H1 (cell line): ENCODE measurements around the gene PACSIN2. TPM values are rescaled to one million over a fixed set of nuclear protein-coding genes. Genes with fewer than 3 reads are reported as not detected.

Experiments
- CTCF ChIA-PET: fragments of 300-600 bp; sonication (Branson Sonifier 250); formaldehyde crosslinking; loops from one replicate; lab custom pipeline; 2021; ENCODE audit not compliant: partially characterized antibody; lab: Charles Lee
- POLR2A ChIA-PET: fragments of 300-600 bp; sonication (Branson Sonifier 250); formaldehyde crosslinking; loops from one replicate; lab custom pipeline; 2021; ENCODE audit warnings: inconsistent platforms; ENCODE audit not compliant: partially characterized antibody; lab: Charles Lee
- DNase-seq, 2 experiments: peaks; one replicate each; pipeline versions ENCODE4 v3.0.0 to v3.0.0-alpha.2; 2010 to 2022; ENCODE audit warnings: low spot score in 2 of 2, low read depth in 1 of 2, mixed read lengths in 1 of 2
- FAIRE-seq: peaks from 2 replicates; lab custom pipeline; 2011; peaks lifted over from hg19 to GRCh38; lab: Jason Lieb, UNC
- H2AFZ ChIP-seq: 2 replicates; pipeline ENCODE4 v1.8.1; 2012; ENCODE audit warnings: low read length, inconsistent platforms
- H2AK5ac ChIP-seq: 2 replicates; pipeline ENCODE4 v1.6.1; 2013; ENCODE audit warnings: low read depth, low read length
- H2BK120ac ChIP-seq: replicated peaks from 2 replicates; pipeline ENCODE3; 2013; ENCODE audit warnings: low read depth, low read length, inconsistent platforms
- H2BK12ac ChIP-seq: 2 replicates; pipeline ENCODE4 v1.6.1; 2013; ENCODE audit warnings: low read depth, low read length
- H2BK15ac ChIP-seq: 2 replicates; pipeline ENCODE4 v1.6.1; 2013; ENCODE audit warnings: low read length
- H2BK20ac ChIP-seq: 2 replicates; pipeline ENCODE4 v1.6.1; 2013; ENCODE audit warnings: low read length
- H2BK5ac ChIP-seq: 2 replicates; pipeline ENCODE4 v1.6.1; 2013; ENCODE audit warnings: low read depth, low read length
- H3K14ac ChIP-seq: 2 replicates; pipeline ENCODE4 v1.6.1; 2013; ENCODE audit warnings: inconsistent platforms; ENCODE audit not compliant: insufficient read length
- H3K18ac ChIP-seq: 2 replicates; pipeline ENCODE4 v1.6.1; 2013; ENCODE audit warnings: low read length; ENCODE audit errors: extremely low read depth
- H3K23ac ChIP-seq: 2 replicates; pipeline ENCODE4 v1.6.1; 2013; ENCODE audit warnings: inconsistent platforms; ENCODE audit not compliant: insufficient read length
- H3K23me2 ChIP-seq: 2 replicates; pipeline ENCODE4 v1.6.1; 2013; ENCODE audit warnings: low read depth, low read length
- H3K27ac ChIP-seq: 2 replicates; pipeline ENCODE4 v1.6.1; 2011; ENCODE audit warnings: low read depth, low read length, inconsistent platforms
- H3K27me3 ChIP-seq, 4 experiments: replicated peaks in 1 of 4; 1 replicate in 1 of 4; 2 replicates in 3 of 4; pipeline versions ENCODE4 v1.6.1 to v1.8.1; 2011 to 2013; ENCODE audit warnings: low read length in 3 of 4, mild to moderate bottlenecking in 3 of 4, inconsistent platforms in 2 of 4, mixed read lengths in 2 of 4, moderate library complexity in 1 of 4; ENCODE audit not compliant: control insufficient read depth in 3 of 4, insufficient read depth in 3 of 4; ENCODE audit errors: extremely low read depth in 1 of 4
- H3K36me3 ChIP-seq, 4 experiments: 2 replicates each; pipeline versions ENCODE4 v1.6.1 to v1.8.1; 2011 to 2013; ENCODE audit warnings: mild to moderate bottlenecking in 4 of 4, low read length in 3 of 4, moderate library complexity in 2 of 4, control low read depth in 1 of 4, inconsistent platforms in 1 of 4; ENCODE audit not compliant: insufficient read depth in 4 of 4, control insufficient read depth in 2 of 4
- H3K4ac ChIP-seq: replicated peaks from 2 replicates; pipeline ENCODE3; 2013; ENCODE audit warnings: low read length, low read depth, mixed read lengths, inconsistent platforms; ENCODE audit not compliant: insufficient read length
- H3K4me1 ChIP-seq, 4 experiments: replicated peaks in 1 of 4; 1 replicate in 1 of 4; 2 replicates in 3 of 4; pipeline versions ENCODE4 v1.6.1 to v1.8.1; 2011 to 2013; ENCODE audit warnings: low read length in 3 of 4, inconsistent platforms in 2 of 4, mixed read lengths in 1 of 4; ENCODE audit not compliant: insufficient read depth in 4 of 4, control insufficient read depth in 3 of 4
- H3K4me2 ChIP-seq, 2 experiments: 2 replicates each; pipeline versions ENCODE4 v1.6.1 to v1.8.1; 2011 to 2013; ENCODE audit warnings: low read depth in 2 of 2, low read length in 2 of 2, control low read depth in 1 of 2, inconsistent platforms in 1 of 2, mild to moderate bottlenecking in 1 of 2; ENCODE audit not compliant: insufficient read depth in 1 of 2
- H3K4me3 ChIP-seq, 4 experiments: fragments of 200-600, 300-600 bp in 1 of 4; sonication (generic), shearing (Covaris generic), sonication (Bioruptor Twin) in 1 of 4; 2 replicates each; pipeline versions ENCODE4 v1.5.1 to v1.8.1; 2011 to 2016; ENCODE audit warnings: low read length in 4 of 4, low read depth in 3 of 4, control low read depth in 2 of 4, inconsistent platforms in 2 of 4, mild to moderate bottlenecking in 2 of 4, mixed read lengths in 1 of 4, moderate library complexity in 1 of 4; ENCODE audit not compliant: insufficient read depth in 2 of 4; ENCODE audit errors: extremely low read depth in 1 of 4
- H3K56ac ChIP-seq: replicated peaks from 2 replicates; pipeline ENCODE3; 2013; ENCODE audit warnings: low read depth, mild to moderate bottlenecking, mixed read lengths, low read length, inconsistent platforms; ENCODE audit not compliant: insufficient read length
- H3K79me1 ChIP-seq: 2 replicates; pipeline ENCODE4 v1.6.1; 2013; ENCODE audit warnings: low read depth, low read length, control low read depth
- H3K79me2 ChIP-seq, 2 experiments: 2 replicates each; pipeline versions ENCODE4 v1.6.1 to v1.8.1; 2012 to 2013; ENCODE audit warnings: low read length in 2 of 2, mild to moderate bottlenecking in 2 of 2, inconsistent platforms in 1 of 2; ENCODE audit not compliant: insufficient read depth in 2 of 2, control insufficient read depth in 1 of 2
- H3K9ac ChIP-seq, 4 experiments: replicated peaks in 1 of 4; 1 replicate in 1 of 4; 2 replicates in 3 of 4; pipeline versions ENCODE4 v1.6.1 to v1.8.1; 2011 to 2013; ENCODE audit warnings: low read depth in 3 of 4, low read length in 3 of 4, control low read depth in 2 of 4, mild to moderate bottlenecking in 2 of 4, moderate library complexity in 2 of 4, inconsistent platforms in 1 of 4; ENCODE audit errors: extremely low read depth in 1 of 4
- H3K9me3 ChIP-seq, 2 experiments: 2 replicates each; pipeline versions ENCODE4 v1.6.1 to v1.8.1; 2012 to 2013; ENCODE audit warnings: mild to moderate bottlenecking in 2 of 2, moderate library complexity in 2 of 2, control low read depth in 1 of 2, inconsistent platforms in 1 of 2, low read depth in 1 of 2, low read length in 1 of 2, mixed read lengths in 1 of 2; ENCODE audit not compliant: insufficient read depth in 2 of 2
- H4K20me1 ChIP-seq, 2 experiments: replicated peaks in 1 of 2; 2 replicates each; pipeline versions ENCODE3 to v1.8.1; 2011 to 2013; ENCODE audit warnings: inconsistent platforms in 2 of 2, low read length in 2 of 2, mild to moderate bottlenecking in 1 of 2; ENCODE audit not compliant: insufficient read depth in 2 of 2, control insufficient read depth in 1 of 2
- H4K5ac ChIP-seq: 2 replicates; pipeline ENCODE4 v1.6.1; 2013; ENCODE audit warnings: low read length, low read depth, mixed read lengths, inconsistent platforms; ENCODE audit not compliant: insufficient read length
- H4K8ac ChIP-seq: 2 replicates; pipeline ENCODE4 v1.8.0; 2013; ENCODE audit warnings: mild to moderate bottlenecking, moderate library complexity, low read length, inconsistent platforms; ENCODE audit not compliant: insufficient read depth; ENCODE audit errors: extremely low read depth
- H4K91ac ChIP-seq: replicated peaks from 2 replicates; pipeline ENCODE3; 2013; ENCODE audit warnings: low read length, mixed read lengths, inconsistent platforms; ENCODE audit not compliant: insufficient read length
- HDAC2 ChIP-seq, 2 experiments: fragments of 300-600 bp in 1 of 2; sonication (generic) in 1 of 2; IDR thresholded peaks; 2 replicates each; pipeline ENCODE4 v1.6.1; 2011 to 2012; ENCODE audit warnings: low read depth in 2 of 2, low read length in 2 of 2, mild to moderate bottlenecking in 2 of 2, moderate library complexity in 2 of 2, borderline replicate concordance in 1 of 2, inconsistent platforms in 1 of 2
- RNF2 ChIP-seq: fragments of 200-900, 300-1000 bp; sonication (generic); IDR thresholded peaks from 2 replicates; pipeline ENCODE4 v1.7.1; 2016; ENCODE audit warnings: borderline replicate concordance, low read depth, mild to moderate bottlenecking, antibody characterized with exemption, low read length; ENCODE audit not compliant: poor library complexity, severe bottlenecking; ENCODE audit errors: missing control alignments
- SAP30 ChIP-seq: fragments of 300-600 bp; sonication (generic); IDR thresholded peaks from 2 replicates; pipeline ENCODE4 v1.7.1; 2012; ENCODE audit warnings: low read length, moderate library complexity, mild to moderate bottlenecking, inconsistent platforms; ENCODE audit not compliant: insufficient read depth, insufficient replicate concordance
- SUZ12 ChIP-seq: fragments of 200-600 bp; sonication (generic); IDR thresholded peaks from 2 replicates; pipeline ENCODE4 v1.6.1; 2012; ENCODE audit warnings: mild to moderate bottlenecking, inconsistent platforms, low read length, moderate library complexity, mixed read lengths
- YY1 ChIP-seq: IDR thresholded peaks from 2 replicates; pipeline ENCODE4 v1.6.1; 2011; ENCODE audit warnings: low read depth, mild to moderate bottlenecking, low read length
- WGBS, 2 experiments: shearing (Covaris generic) in 1 of 2; methylation state at CpG; one replicate each; pipeline versions ENCODE4 v1.1.6 to v1.1.7; 2013 to 2015; ENCODE audit warnings: low lambda C conversion rate in 2 of 2, mixed read lengths in 2 of 2, inconsistent platforms in 1 of 2, low coverage in 1 of 2, missing lambda C conversion rate in 1 of 2; ENCODE audit not compliant: insufficient replicate concordance in 2 of 2, insufficient coverage in 1 of 2, insufficient read length in 1 of 2; ENCODE audit errors: extremely low coverage in 1 of 2, missing lambda C conversion rate in 1 of 2; 5-methylcytosine and 5-hydroxymethylcytosine counted together
- polyA plus RNA-seq, 7 experiments: library from polyadenylated mRNA; depleted of rRNA in 3 of 7; stranded (reverse) in 5 of 7; unstranded in 2 of 7; fragments of >200 nt in 5 of 7; fragments of 200-250 nt in 2 of 7; gene quantifications; 1 replicate in 5 of 7; 2 replicates in 1 of 7; 4 replicates in 1 of 7; pipeline versions ENCODE4 v1.2.1 to v1.2.3, GENCODE V29; 2011 to 2013; ENCODE audit warnings: missing spikeins in 2 of 7, mixed read lengths in 2 of 7
- total RNA-seq: library from RNA; stranded (reverse); fragmentation: NEBNext Ultra II Directional; extraction: Animal tissue kit (Norgen Biotek cat#: 25700); gene quantifications from 2 replicates; pipeline ENCODE4 v1.2.1, GENCODE V29; 2021
- TF ChIP-seq, protein P1 (sequence below): IDR thresholded peaks from 2 replicates; pipeline ENCODE4 v1.6.1; 2012; ENCODE audit warnings: low read length, inconsistent platforms

PACSIN2 gene
- total and polyA plus RNA-seq, 2 of the 8 experiments (the other 6 are each of a cell fraction or from before 2014, with no cell fraction given): 44.8 to 64.2 TPM

DNA sequence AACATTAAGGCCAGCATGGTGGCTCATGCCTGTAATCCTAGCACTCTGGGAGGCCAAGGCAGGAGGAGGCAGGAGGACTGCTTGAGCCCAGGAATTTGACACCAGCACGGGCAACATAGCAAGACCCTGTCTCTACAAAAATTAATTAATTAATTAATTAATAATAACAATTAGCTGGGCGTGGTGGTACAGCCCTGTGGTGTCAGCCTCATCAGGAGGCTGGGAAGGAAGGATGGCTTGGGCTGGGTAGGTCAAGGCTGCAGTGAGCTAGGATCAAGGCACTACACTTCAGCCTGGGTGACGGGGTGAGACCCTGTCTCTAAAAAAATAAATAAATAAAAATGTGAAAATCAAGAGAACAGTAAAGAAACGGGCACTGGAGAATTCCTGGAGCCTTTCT is 159.2 kb downstream of the PACSIN2 start:
- H3K4ac ChIP-seq: no peak overlapping the region
- H2BK12ac ChIP-seq: no peak overlapping the region
- no peak overlapping the region for H3K23ac ChIP-seq
- H3K14ac ChIP-seq: no peak overlapping the region
- H4K8ac ChIP-seq: no peak overlapping the region; the same call in 1 of the 2 replicates
- no peak overlapping the region for H2BK15ac ChIP-seq
- H3K79me2 ChIP-seq: no peaks in the 10 kb centered on the region
- DNase-seq (no peak), FAIRE-seq (no peak)
- H3K4me1 ChIP-seq: peaks cover 0 to 3% (median 1%) of the 10 kb centered on the region in 4 experiments; a peak in 2 of 7 replicates
- CTCF ChIA-PET: interaction anchor here (0.6 to 2.1 kb wide), 6 partner anchors 10 to 280 kb away, joined by 3 to 6 read pairs (median 4); no protein-coding TSS in a partner anchor
- H3K56ac ChIP-seq: peak overlapping the region; percentile 4
- no peak overlapping the region; a peak in 1 of 7 replicates for H3K9ac ChIP-seq
- H3K27me3 ChIP-seq: peaks cover 7 to 20% (median 11%) of the 10 kb centered on the region in 4 experiments
- no peak overlapping the region for H3K18ac ChIP-seq
- H3K4me2 ChIP-seq: peak overlapping the region; percentile 82 to 90
- 0 out of 2 replicates have a peak overlapping the region, but pooled peaks have one; percentile 97 for H2AFZ ChIP-seq
- POLR2A ChIA-PET: interaction anchor here (0.6 to 2.0 kb wide), 2 partner anchors 241 to 273 kb away, joined by 3 to 6 read pairs; partner anchors contain the start of gene POLDIP3
- no peak overlapping the region for H4K5ac ChIP-seq
- H4K20me1 ChIP-seq: peaks cover 0 to 8% of the 10 kb centered on the region in 2 experiments
- H2BK120ac ChIP-seq: no peak overlapping the region
- no peak overlapping the region for H2BK20ac ChIP-seq
- H2AK5ac ChIP-seq: no peak overlapping the region
- no peak overlapping the region for H4K91ac ChIP-seq
- 0 out of 2 replicates have a peak, but pooled peaks cover 2% of the 10 kb centered on the region for H3K79me1 ChIP-seq
- 83% methylated on average over 4 of the region's 4 CpGs; no CpG with 5 or more reads in 1 of the 2 experiments for WGBS, 2 experiments
- H2BK5ac ChIP-seq: no peak overlapping the region
- H3K4me3 ChIP-seq: peak overlapping the region; percentile 65 to 97 (median 82)
- no peak overlapping the region for H3K27ac ChIP-seq
- TF ChIP-seq SAP30 (no peak), SUZ12 (no peak), RNF2 (no peak), YY1 (no peak), HDAC2 (IDR thresholded peaks at IDR 0.05; ENCODE audit: borderline replicate concordance in 1 of 2, low read depth in 2 of 2, low read length in 2 of 2) (no peak)
- TF ChIP-seq, protein P1, sequence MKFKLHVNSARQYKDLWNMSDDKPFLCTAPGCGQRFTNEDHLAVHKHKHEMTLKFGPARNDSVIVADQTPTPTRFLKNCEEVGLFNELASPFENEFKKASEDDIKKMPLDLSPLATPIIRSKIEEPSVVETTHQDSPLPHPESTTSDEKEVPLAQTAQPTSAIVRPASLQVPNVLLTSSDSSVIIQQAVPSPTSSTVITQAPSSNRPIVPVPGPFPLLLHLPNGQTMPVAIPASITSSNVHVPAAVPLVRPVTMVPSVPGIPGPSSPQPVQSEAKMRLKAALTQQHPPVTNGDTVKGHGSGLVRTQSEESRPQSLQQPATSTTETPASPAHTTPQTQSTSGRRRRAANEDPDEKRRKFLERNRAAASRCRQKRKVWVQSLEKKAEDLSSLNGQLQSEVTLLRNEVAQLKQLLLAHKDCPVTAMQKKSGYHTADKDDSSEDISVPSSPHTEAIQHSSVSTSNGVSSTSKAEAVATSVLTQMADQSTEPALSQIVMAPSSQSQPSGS: no peak
- TF ChIP-seq, all 59 proteins: peak for 0
- H3K23me2 ChIP-seq: peaks cover 5% of the 10 kb centered on the region
- peaks cover 0 to 6% of the 10 kb centered on the region in 2 experiments; a peak in 2 of 4 replicates for H3K9me3 ChIP-seq
- no peaks in the 10 kb centered on the region for H3K36me3 ChIP-seq
